ENCODE data around the gene GAL3ST2. TPM values are rescaled to one million over a fixed set of nuclear protein-coding genes. Genes with fewer than 3 reads are reported as not detected.
A peak's percentile ranks its signal among the peaks of the same experiment; 100 is the strongest.
"Not testable (repeated sequence)": the region's sequence is repeated elsewhere in the genome, so short reads cannot be mapped to it uniquely, and the experiment has no call there.

GAL3ST2 gene
- total RNA-seq, 5 donors from 2014 or later (not counting 1 experiment from before 2014, with no cell fraction given), result 0.80 to 1.4 TPM; not detected in 3

- ChIA-PET CTCF (no interaction called here), POLR2A (no interaction called here)
- H3K4me3 Mint-ChIP-seq, result no peak overlapping the region
- peaks cover 0 to 20% of the 10 kb centered on the region in 2 experiments for H3K4me1 ChIP-seq (ENCODE audit: control insufficient read depth in 1 of 2, extremely low read depth in 1 of 2, insufficient read depth in 2 of 2, low read length in 2 of 2)
- peaks cover 0 to 1% (median 1%) of the 10 kb centered on the region in 3 donors for H3K9me3 Mint-ChIP-seq
- H3K27me3 ChIP-seq (replicated peaks in 1 of 2; ENCODE audit: control insufficient read depth in 2 of 2, extremely low read depth in 1 of 2, insufficient read depth in 2 of 2, low read length in 1 of 2), result peaks cover 0 to 3% of the 10 kb centered on the region in 2 experiments
- H3K4me3 ChIP-seq (ENCODE audit: control insufficient read depth in 1 of 2, extremely low read depth in 1 of 2, low read length in 1 of 2), result no peak overlapping the region
- WGBS (ENCODE audit: insufficient coverage), result 95% methylated on average over 19 of the region's 27 CpGs
- DNase-seq, result no peak
- no peak overlapping the region for H3K27ac ChIP-seq (ENCODE audit: low read length)
- no peak overlapping the region for H3K27ac Mint-ChIP-seq
- peaks cover 27% of the 10 kb centered on the region for H3K36me3 Mint-ChIP-seq
- no peaks in the 10 kb centered on the region for H3K27me3 Mint-ChIP-seq
- H3K9me3 ChIP-seq, result no peaks in the 10 kb centered on the region
- peaks cover 0 to 7% (median 1%) of the 10 kb centered on the region in 3 donors for H3K4me1 Mint-ChIP-seq
- no peak for ATAC-seq (replicated peaks in 1 of 4)
- peaks cover 22 to 30% of the 10 kb centered on the region in 2 donors for H3K36me3 ChIP-seq (ENCODE audit: control insufficient read depth in 2 of 2, extremely low read depth in 1 of 2, insufficient read depth in 1 of 2, low read length in 1 of 2)
These were observed 20.8 kb upstream of the GAL3ST2 start for GRCh38 chr2:241755777-241756176.

- CTCF ChIA-PET, result no interaction called here
- Histone ChIP-seq H3K27me3 (replicated peaks in 1 of 2; ENCODE audit: control insufficient read depth in 2 of 2, extremely low read depth in 1 of 2, insufficient read depth in 2 of 2, low read length in 1 of 2) (peaks cover 0 to 3% of the 10 kb centered on the region in 2 experiments), H3K36me3 (ENCODE audit: control insufficient read depth in 2 of 2, extremely low read depth in 1 of 2, insufficient read depth in 1 of 2, low read length in 1 of 2) (peaks cover 14 to 20% of the 10 kb centered on the region in 2 donors), H3K4me1 (ENCODE audit: control insufficient read depth in 1 of 2, extremely low read depth in 1 of 2, insufficient read depth in 2 of 2, low read length in 2 of 2) (peaks cover 0 to 53% of the 10 kb centered on the region in 2 experiments), H3K27ac (ENCODE audit: low read length) (no peak overlapping the region), H3K4me3 (ENCODE audit: control insufficient read depth in 1 of 2, extremely low read depth in 1 of 2, low read length in 1 of 2) (no peak overlapping the region), H3K9me3 (no peaks in the 10 kb centered on the region)
- H3K9me3 Mint-ChIP-seq, result peaks cover 0 to 3% (median 3%) of the 10 kb centered on the region in 3 donors
- ATAC-seq (replicated peaks in 1 of 4) (no peak), DNase-seq (peak in 1 of 35 experiments; percentile 34)
- 74% methylated on average over 10 of the region's 20 CpGs for whole genome bisulfite sequencing (ENCODE audit: insufficient coverage)
- H3K4me1 Mint-ChIP-seq, result peaks cover 16 to 31% (median 20%) of the 10 kb centered on the region in 3 donors
- H3K36me3 Mint-ChIP-seq, result peaks cover 29% of the 10 kb centered on the region
- POLR2A ChIA-PET, result no interaction called here
- no peaks in the 10 kb centered on the region for H3K27me3 Mint-ChIP-seq
- H3K27ac Mint-ChIP-seq, result peak overlapping the region in 1 of 2 donors; percentile 2
- no peak overlapping the region for H3K4me3 Mint-ChIP-seq
These were observed 17.4 kb upstream of the GAL3ST2 start for GRCh38 chr2:241759067-241759807.

GRCh38 chr2:241759893-241760292 lies 16.7 kb upstream of the GAL3ST2 start:
- POLR2A ChIA-PET; H3K9me3 ChIP-seq; H3K27me3 ChIP-seq (replicated peaks in 1 of 2; ENCODE audit: control insufficient read depth in 2 of 2, extremely low read depth in 1 of 2, insufficient read depth in 2 of 2, low read length in 1 of 2); ATAC-seq (replicated peaks in 1 of 4); H3K9me3 Mint-ChIP-seq; H3K27ac ChIP-seq (ENCODE audit: low read length); DNase-seq; H3K4me3 Mint-ChIP-seq; H3K4me3 ChIP-seq (ENCODE audit: control insufficient read depth in 1 of 2, extremely low read depth in 1 of 2, low read length in 1 of 2); CTCF ChIA-PET; H3K27me3 Mint-ChIP-seq: not testable (repeated sequence)
- peaks cover 9 to 18% of the 10 kb centered on the region in 2 donors for H3K36me3 ChIP-seq (ENCODE audit: control insufficient read depth in 2 of 2, extremely low read depth in 1 of 2, insufficient read depth in 1 of 2, low read length in 1 of 2)
- peaks cover 0 to 60% of the 10 kb centered on the region in 2 experiments for H3K4me1 ChIP-seq (ENCODE audit: control insufficient read depth in 1 of 2, extremely low read depth in 1 of 2, insufficient read depth in 2 of 2, low read length in 2 of 2)
- Mint-ChIP-seq H3K36me3 (peaks cover 28% of the 10 kb centered on the region), H3K4me1 (peaks cover 16 to 35% (median 20%) of the 10 kb centered on the region in 3 donors), H3K27ac (peak overlapping the region in 1 of 2 donors; percentile 2)
- WGBS (ENCODE audit: insufficient coverage), result no CpG with 5 or more reads among the region's 16 CpGs

- H3K4me1 ChIP-seq (ENCODE audit: control insufficient read depth in 1 of 2, extremely low read depth in 1 of 2, insufficient read depth in 2 of 2, low read length in 2 of 2), result peaks cover 0 to 63% of the 10 kb centered on the region in 2 experiments
- H3K27ac Mint-ChIP-seq, result no peak overlapping the region
- peaks cover 16 to 35% (median 20%) of the 10 kb centered on the region in 3 donors for H3K4me1 Mint-ChIP-seq
- 93% methylated on average over 11 of the region's 17 CpGs for WGBS (ENCODE audit: insufficient coverage)
- ATAC-seq (replicated peaks in 1 of 4) (no peak), DNase-seq (no peak)
- ChIA-PET POLR2A (no interaction called here), CTCF (no interaction called here)
- no peaks in the 10 kb centered on the region for H3K27me3 Mint-ChIP-seq
- H3K27ac ChIP-seq (ENCODE audit: low read length), result no peak overlapping the region
- peaks cover 7 to 13% of the 10 kb centered on the region in 2 donors for H3K36me3 ChIP-seq (ENCODE audit: control insufficient read depth in 2 of 2, extremely low read depth in 1 of 2, insufficient read depth in 1 of 2, low read length in 1 of 2)
- peaks cover 0 to 3% (median 3%) of the 10 kb centered on the region in 3 donors for H3K9me3 Mint-ChIP-seq
- H3K9me3 ChIP-seq, result no peaks in the 10 kb centered on the region
- H3K4me3 Mint-ChIP-seq, result no peak overlapping the region
- H3K36me3 Mint-ChIP-seq, result peaks cover 28% of the 10 kb centered on the region
- no peak overlapping the region for H3K4me3 ChIP-seq (ENCODE audit: control insufficient read depth in 1 of 2, extremely low read depth in 1 of 2, low read length in 1 of 2)
- H3K27me3 ChIP-seq (replicated peaks in 1 of 2; ENCODE audit: control insufficient read depth in 2 of 2, extremely low read depth in 1 of 2, insufficient read depth in 2 of 2, low read length in 1 of 2), result peaks cover 0 to 3% of the 10 kb centered on the region in 2 experiments
These were observed 16.3 kb upstream of the GAL3ST2 start for GRCh38 chr2:241760301-241760771.

GRCh38 chr2:241762321-241762932 lies 14.2 kb upstream of the GAL3ST2 start:
- DNase-seq (peak in 5 of 35 experiments; percentile 6 to 22 (median 16)), ATAC-seq (replicated peaks in 1 of 4) (peak in 3 of 4 experiments; percentile 4 to 35 (median 24))
- POLR2A ChIA-PET, result interaction anchor here in 1 of 2 donors (0.6 to 2.0 kb wide), 2 partner anchors 76 to 106 kb away, joined by 3 to 9 read pairs; partner anchors contain the start of gene DTYMK
- Histone ChIP-seq H3K4me3 (ENCODE audit: control insufficient read depth in 1 of 2, extremely low read depth in 1 of 2, low read length in 1 of 2) (peak overlapping the region in 1 of 2 donors; percentile 42), H3K27me3 (replicated peaks in 1 of 2; ENCODE audit: control insufficient read depth in 2 of 2, extremely low read depth in 1 of 2, insufficient read depth in 2 of 2, low read length in 1 of 2) (peaks cover 0 to 3% of the 10 kb centered on the region in 2 experiments), H3K36me3 (ENCODE audit: control insufficient read depth in 2 of 2, extremely low read depth in 1 of 2, insufficient read depth in 1 of 2, low read length in 1 of 2) (no peaks in the 10 kb centered on the region), H3K9me3 (no peaks in the 10 kb centered on the region), H3K27ac (ENCODE audit: low read length) (peak overlapping the region; percentile 89), H3K4me1 (ENCODE audit: control insufficient read depth in 1 of 2, extremely low read depth in 1 of 2, insufficient read depth in 2 of 2, low read length in 2 of 2) (peaks cover 0 to 63% of the 10 kb centered on the region in 2 experiments)
- Mint-ChIP-seq H3K4me1 (peaks cover 16 to 35% (median 20%) of the 10 kb centered on the region in 3 donors), H3K9me3 (peaks cover 0 to 3% (median 3%) of the 10 kb centered on the region in 3 donors), H3K4me3 (peak overlapping the region; percentile 67 to 71 (median 69)), H3K27me3 (no peaks in the 10 kb centered on the region), H3K36me3 (peaks cover 22% of the 10 kb centered on the region), H3K27ac (peak overlapping the region; percentile 86 to 88)
- CTCF ChIA-PET, result interaction anchor here in 1 of 2 donors (1.0 to 1.5 kb wide), 4 partner anchors 21 to 116 kb away, joined by 4 to 10 read pairs (median 5); no protein-coding TSS in a partner anchor
- WGBS (ENCODE audit: insufficient coverage), result 70% methylated on average over 14 of the region's 18 CpGs

GRCh38 chr2:241762933-241763369 lies 13.7 kb upstream of the GAL3ST2 start:
- no peaks in the 10 kb centered on the region for H3K27me3 Mint-ChIP-seq
- DNase-seq (peak; percentile 33 to 87 (median 66)), ATAC-seq (replicated peaks in 1 of 4) (peak; percentile 71 to 91 (median 79))
- Histone ChIP-seq H3K36me3 (ENCODE audit: control insufficient read depth in 2 of 2, extremely low read depth in 1 of 2, insufficient read depth in 1 of 2, low read length in 1 of 2) (no peaks in the 10 kb centered on the region), H3K4me1 (ENCODE audit: control insufficient read depth in 1 of 2, extremely low read depth in 1 of 2, insufficient read depth in 2 of 2, low read length in 2 of 2) (peaks cover 0 to 63% of the 10 kb centered on the region in 2 experiments), H3K27me3 (replicated peaks in 1 of 2; ENCODE audit: control insufficient read depth in 2 of 2, extremely low read depth in 1 of 2, insufficient read depth in 2 of 2, low read length in 1 of 2) (peaks cover 0 to 3% of the 10 kb centered on the region in 2 experiments), H3K27ac (ENCODE audit: low read length) (peak overlapping the region; percentile 89), H3K9me3 (no peaks in the 10 kb centered on the region), H3K4me3 (ENCODE audit: control insufficient read depth in 1 of 2, extremely low read depth in 1 of 2, low read length in 1 of 2) (peak overlapping the region in 1 of 2 donors; percentile 42)
- ChIA-PET CTCF (interaction anchor here in 1 of 2 donors (1.0 to 1.5 kb wide), 5 partner anchors 22 to 116 kb away, joined by 3 to 10 read pairs (median 5); partner anchors contain the start of gene D2HGDH), POLR2A (interaction anchor here in 1 of 2 donors (0.6 to 2.0 kb wide), 4 partner anchors 42 to 105 kb away, joined by 3 to 9 read pairs (median 3); partner anchors contain the start of gene DTYMK)
- peaks cover 0 to 3% (median 3%) of the 10 kb centered on the region in 3 donors for H3K9me3 Mint-ChIP-seq
- no CpG with 5 or more reads among the region's 13 CpGs for WGBS (ENCODE audit: insufficient coverage)
- peaks cover 21% of the 10 kb centered on the region for H3K36me3 Mint-ChIP-seq
- H3K27ac Mint-ChIP-seq, result peak overlapping the region; percentile 86 to 88
- H3K4me3 Mint-ChIP-seq, result peak overlapping the region; percentile 67 to 71 (median 69)
- peaks cover 16 to 35% (median 20%) of the 10 kb centered on the region in 3 donors for H3K4me1 Mint-ChIP-seq
